CD4-positive, alpha-beta T cell treated with Interferon alpha-2 for 1 hour (primary cell): ENCODE data around the gene TENM4.

ENCODE experiments used
- DNase-seq, 2 donors: peaks; one replicate each; pipeline ENCODE4 v3.0.0-alpha.2; 2020 to 2022

TENM4 gene

GRCh38 chr11:79440571-79441460, at the start of gene TENM4:
TSS of gene TENM4 (minus strand) at chr11:79441030. CDS start at chr11:79069944, 371,086 bp downstream.
- peak; percentile 4 to 62 for DNase-seq

- DNase-seq, result no peak
Observed at GRCh38 chr11:79488286-79488685, 47.5 kb upstream of the TENM4 start.

- DNase-seq, result no peak
Observed at GRCh38 chr11:79487412-79487811, 46.6 kb upstream of the TENM4 start.

GRCh38 chr11:79486242-79486984, 45.6 kb upstream of the TENM4 start:
- DNase-seq, result no peak

GRCh38 chr11:79485694-79486093, 44.9 kb upstream of the TENM4 start:
- no peak for DNase-seq

GRCh38 chr11:79484872-79485271, 44.0 kb upstream of the TENM4 start:
- no peak for DNase-seq

GRCh38 chr11:79482800-79483199, 42.0 kb upstream of the TENM4 start:
- peak; percentile 7 to 9 for DNase-seq

GRCh38 chr11:79481795-79482194, 41.0 kb upstream of the TENM4 start:
- DNase-seq, result no peak

- no peak for DNase-seq
Observed at GRCh38 chr11:79480864-79481263, 40.0 kb upstream of the TENM4 start.

GRCh38 chr11:79472819-79473529, 32.1 kb upstream of the TENM4 start:
- no peak for DNase-seq

- no peak for DNase-seq
Observed at GRCh38 chr11:79471071-79471844, 30.4 kb upstream of the TENM4 start.

- DNase-seq, result no peak
Observed at GRCh38 chr11:79470161-79470560, 29.3 kb upstream of the TENM4 start.

GRCh38 chr11:79467761-79468160, 26.9 kb upstream of the TENM4 start:
- DNase-seq, result no peak

- no peak for DNase-seq
Observed at GRCh38 chr11:79466411-79466810, 25.6 kb upstream of the TENM4 start.

- DNase-seq, result no peak
Observed at GRCh38 chr11:79465160-79465559, 24.3 kb upstream of the TENM4 start.

- no peak for DNase-seq
Observed at GRCh38 chr11:79461666-79462645, 21.1 kb upstream of the TENM4 start.

- DNase-seq, result no peak
Observed at GRCh38 chr11:79461144-79461543, 20.3 kb upstream of the TENM4 start.

- no peak for DNase-seq
Observed at GRCh38 chr11:79458709-79459108, 17.9 kb upstream of the TENM4 start.

- DNase-seq, result no peak
Observed at GRCh38 chr11:79456501-79456900, 15.7 kb upstream of the TENM4 start.

GRCh38 chr11:79453617-79454016, 12.8 kb upstream of the TENM4 start:
- DNase-seq, result no peak

GRCh38 chr11:79449040-79449439, 8.2 kb upstream of the TENM4 start:
- no peak for DNase-seq
